Ascending aorta (tissue), 2 donors: ENCODE results near the gene CNTNAP5. TPM values are rescaled to one million over a fixed set of nuclear protein-coding genes. Genes with fewer than 3 reads are reported as not detected.

ENCODE experiments used
- DNase-seq, 2 donors: peaks; one replicate each; pipeline ENCODE4 v3.0.0-alpha.2; 2019; ENCODE audit warnings: low spot score in 2 of 2
- H3K27ac ChIP-seq, 2 donors: fragments of 200-600 bp; sonication (generic); one replicate each; pipeline ENCODE4 v1.5.1; 2016 to 2017; ENCODE audit warnings: mild to moderate bottlenecking in 1 of 2
- H3K27me3 ChIP-seq: fragments of 200-600 bp; sonication (generic); one replicate; pipeline ENCODE4 v1.5.1; 2017
- H3K36me3 ChIP-seq, 2 donors: fragments of 200-600 bp; sonication (generic); one replicate each; pipeline ENCODE4 v1.5.1; 2016
- H3K4me1 ChIP-seq, 2 donors: fragments of 200-600 bp; sonication (generic); one replicate each; pipeline ENCODE4 v1.5.1; 2016 to 2017; ENCODE audit warnings: mild to moderate bottlenecking in 1 of 2
- H3K4me3 ChIP-seq, 2 donors: fragments of 200-600 bp; sonication (generic); one replicate each; pipeline ENCODE4 v1.5.1; 2016 to 2017; ENCODE audit warnings: mild to moderate bottlenecking in 1 of 2
- H3K9me3 ChIP-seq, 2 donors: fragments of 200-600 bp; sonication (generic); one replicate each; pipeline ENCODE4 v1.5.1; 2016
- CTCF ChIP-seq, 3 experiments: fragments of 200-600 bp in 2 of 3; fragments of 450-650 bp in 1 of 3; sonication (generic) in 2 of 3; IDR thresholded peaks; one replicate each; pipeline ENCODE4 v1.5.1; 2016 to 2019; ENCODE audit warnings: antibody characterized with exemption in 3 of 3, mild to moderate bottlenecking in 1 of 3, moderate library complexity in 1 of 3
- intact Hi-C: fragments of 100-400 bp; cut with DNase I; formaldehyde crosslinking; loops from one replicate; pipeline ENCODE4 v1.15.1; 2023
- total RNA-seq: library from RNA; depleted of rRNA; stranded (reverse); fragments of >200 nt; gene quantifications from one replicate; pipeline ENCODE4 v1.1.0, GENCODE V29; 2016

The CNTNAP5 gene
- not detected for total RNA-seq

- TF ChIP-seq CTCF (IDR thresholded peaks at IDR 0.05), result no peak
- H3K4me3 ChIP-seq, result no peak within 1 kb of the TSS
- DNase-seq, result no peak
- intact Hi-C loops, result no loop called here
- H3K27me3 ChIP-seq, result no peaks in the 10 kb centered on the region
- H3K9me3 ChIP-seq, result no peaks in the 10 kb centered on the region
- H3K27ac ChIP-seq, result no peak within 1 kb of the TSS
- H3K4me1 ChIP-seq, result no peaks in the 10 kb centered on the region
- H3K36me3 ChIP-seq, result no peaks in the 10 kb centered on the region
These were observed at the start of gene CNTNAP5 for GRCh38 chr2:124025171-124025580. CNTNAP5 (plus strand) TSS chr2:124025287; CDS start chr2:124025651, 364 bp downstream.

GRCh38 chr2:123976054-123976648 lies 48.9 kb upstream of the CNTNAP5 start:
- Histone ChIP-seq H3K9me3 (no peaks in the 10 kb centered on the region), H3K4me3 (no peak overlapping the region), H3K27ac (no peak overlapping the region), H3K36me3 (no peaks in the 10 kb centered on the region), H3K27me3 (no peaks in the 10 kb centered on the region), H3K4me1 (no peaks in the 10 kb centered on the region)
- intact Hi-C loops, result no loop called here
- DNase-seq, result no peak
- TF ChIP-seq CTCF (IDR thresholded peaks at IDR 0.05), result no peak

- peak in 1 of 3 experiments; percentile 22 for TF ChIP-seq CTCF (IDR thresholded peaks at IDR 0.05)
- H3K36me3 ChIP-seq, result no peaks in the 10 kb centered on the region
- H3K27ac ChIP-seq, result no peak overlapping the region
- no peaks in the 10 kb centered on the region for H3K4me1 ChIP-seq
- intact Hi-C loops, result no loop called here
- no peak overlapping the region for H3K4me3 ChIP-seq
- DNase-seq, result no peak
- no peaks in the 10 kb centered on the region for H3K9me3 ChIP-seq
- no peaks in the 10 kb centered on the region for H3K27me3 ChIP-seq
These were observed 31.3 kb upstream of the CNTNAP5 start for GRCh38 chr2:123993728-123994323.

- no peaks in the 10 kb centered on the region for H3K4me1 ChIP-seq
- H3K27ac ChIP-seq, result no peak overlapping the region
- no peaks in the 10 kb centered on the region for H3K36me3 ChIP-seq
- no peak for TF ChIP-seq CTCF (IDR thresholded peaks at IDR 0.05)
- intact Hi-C loops, result no loop called here
- no peak for DNase-seq
- no peaks in the 10 kb centered on the region for H3K27me3 ChIP-seq
- no peak overlapping the region for H3K4me3 ChIP-seq
- no peaks in the 10 kb centered on the region for H3K9me3 ChIP-seq
These were observed 25.4 kb upstream of the CNTNAP5 start for GRCh38 chr2:123999681-124000080.

- Histone ChIP-seq H3K9me3 (no peaks in the 10 kb centered on the region), H3K4me1 (no peaks in the 10 kb centered on the region), H3K36me3 (no peaks in the 10 kb centered on the region), H3K4me3 (no peak overlapping the region), H3K27me3 (no peaks in the 10 kb centered on the region), H3K27ac (no peak overlapping the region)
- intact Hi-C loops, result no loop called here
- TF ChIP-seq CTCF (IDR thresholded peaks at IDR 0.05), result no peak
- DNase-seq, result no peak
These were observed 23.2 kb upstream of the CNTNAP5 start for GRCh38 chr2:124001696-124002430.
